GM21717 (cell line): ENCODE data around the gene PKD2L1.
"Not testable (repeated sequence)": the region's sequence is repeated elsewhere in the genome, so short reads cannot be mapped to it uniquely, and the experiment has no call there.

ENCODE experiments used
- ATAC-seq: cut with Tn5 transposase; IDR thresholded peaks from one replicate; pipeline ENCODE4 v1.9.1; 2021; ENCODE audit warnings: mild to moderate bottlenecking, moderate library complexity; ENCODE audit not compliant: unreplicated experiment

The PKD2L1 gene

DNA sequence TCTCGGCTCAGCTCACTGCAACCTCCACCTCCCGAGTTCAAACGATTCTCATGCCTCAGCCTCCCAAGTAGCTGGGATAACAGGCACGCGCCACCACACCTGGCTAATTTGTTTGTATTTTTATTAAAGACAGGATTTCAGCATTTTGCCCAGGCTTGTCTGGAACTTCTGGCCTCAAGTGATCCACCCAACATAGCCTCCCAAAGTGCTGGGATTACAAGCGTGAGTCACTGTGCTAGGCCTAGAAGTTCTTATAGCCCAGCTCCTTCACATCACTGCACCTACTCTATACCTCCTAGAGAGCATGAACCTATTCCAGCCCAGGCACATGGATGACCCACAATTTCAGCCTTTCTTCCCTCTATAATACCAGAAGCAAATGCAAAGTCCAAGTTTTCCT lies 42.3 kb downstream of the PKD2L1 start:
- no peak for ATAC-seq

- peak; percentile 75 for ATAC-seq
Observed at GRCh38 chr10:100286051-100287033, 43.7 kb downstream of the PKD2L1 start, which contains the start of gene BLOC1S2. Gene BLOC1S2, minus strand, starts transcription at chr10:100286680. Its CDS starts 21 bp downstream, at chr10:100286659.

- not testable (repeated sequence) for ATAC-seq
Observed at GRCh38 chr10:100285326-100285725, 44.7 kb downstream of the PKD2L1 start.

DNA sequence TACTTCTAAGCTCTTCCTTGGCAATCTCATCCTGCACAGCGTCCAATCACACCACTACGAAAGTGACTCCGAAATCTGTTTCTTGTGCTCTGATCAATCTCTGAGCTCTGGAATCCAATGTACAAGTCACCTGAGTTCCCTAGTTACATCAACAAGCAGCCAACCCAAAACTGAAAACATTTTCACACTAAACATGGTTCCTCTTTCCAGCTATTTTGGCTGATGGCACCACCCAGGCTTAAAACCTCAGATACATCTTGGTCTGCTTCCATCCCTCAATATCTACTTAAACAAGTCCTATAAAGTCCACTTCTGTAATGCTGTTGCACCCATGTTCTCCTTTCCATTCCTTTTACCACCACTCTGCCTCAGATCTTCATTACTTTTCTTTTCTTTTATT lies 47.1 kb downstream of the PKD2L1 start:
- ATAC-seq, result no peak

DNA sequence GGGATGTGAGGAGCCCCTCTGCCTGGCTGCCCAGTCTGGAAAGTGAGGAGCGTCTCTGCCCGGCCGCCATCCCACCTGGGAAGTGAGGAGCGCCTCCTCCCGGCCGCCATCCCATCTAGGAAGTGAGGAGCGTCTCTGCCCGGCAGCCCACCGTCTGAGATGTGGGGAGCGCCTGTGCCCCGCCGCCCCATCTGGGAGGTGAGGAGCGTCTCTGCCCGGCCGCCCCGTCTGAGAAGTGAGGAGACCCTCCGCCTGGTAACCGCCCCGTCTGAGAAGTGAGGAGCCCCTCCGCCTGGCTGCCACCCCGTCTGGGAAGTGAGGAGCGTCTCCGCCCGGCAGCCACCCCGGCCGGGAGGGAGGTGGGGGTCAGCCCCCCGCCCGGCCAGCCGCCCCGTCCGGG lies 53.1 kb downstream of the PKD2L1 start:
- ATAC-seq, result not testable (repeated sequence)

- ATAC-seq, result peak; percentile 75
Observed at GRCh38 chr10:100267239-100268104, 62.6 kb downstream of the PKD2L1 start, which contains the start of gene CWF19L1. Gene CWF19L1, minus strand, starts transcription at chr10:100267638. Its CDS starts 45 bp downstream, at chr10:100267593.

DNA sequence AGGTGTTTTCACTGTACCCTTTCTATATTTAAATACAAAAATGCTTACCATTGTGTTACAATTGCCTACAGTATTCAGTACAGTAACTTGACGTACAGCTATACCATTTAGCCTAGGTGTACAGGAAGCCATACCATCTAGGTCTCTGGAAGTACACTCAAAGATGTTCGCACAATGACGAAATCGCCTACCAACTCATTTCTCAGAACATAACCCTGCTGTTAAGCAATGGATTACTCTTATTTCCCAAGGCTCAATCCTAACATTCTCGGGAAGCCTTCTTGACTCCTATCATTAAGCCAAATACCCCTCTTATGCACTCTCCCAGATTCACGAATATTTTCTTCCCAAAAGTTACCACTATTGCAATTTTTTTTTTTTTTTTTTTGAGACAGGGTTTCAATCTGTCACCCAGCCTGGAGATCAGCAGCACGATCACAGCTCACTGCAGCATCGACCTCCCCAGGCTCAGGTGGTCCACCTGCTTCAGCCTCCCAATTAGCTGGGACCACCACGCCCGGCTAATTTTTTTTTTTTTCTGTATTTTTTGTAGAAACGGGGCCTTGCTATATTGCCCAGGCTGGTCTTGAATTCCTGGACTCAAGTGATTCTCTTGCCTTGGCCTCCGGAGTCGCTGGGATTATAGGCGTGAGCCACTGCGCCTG lies 64.1 kb downstream of the PKD2L1 start:
- ATAC-seq, result no peak

GRCh38 chr10:100254191-100254590 lies 75.8 kb downstream of the PKD2L1 start:
- no peak for ATAC-seq

- no peak for ATAC-seq
Observed at GRCh38 chr10:100253041-100253440, 77.0 kb downstream of the PKD2L1 start.

DNA sequence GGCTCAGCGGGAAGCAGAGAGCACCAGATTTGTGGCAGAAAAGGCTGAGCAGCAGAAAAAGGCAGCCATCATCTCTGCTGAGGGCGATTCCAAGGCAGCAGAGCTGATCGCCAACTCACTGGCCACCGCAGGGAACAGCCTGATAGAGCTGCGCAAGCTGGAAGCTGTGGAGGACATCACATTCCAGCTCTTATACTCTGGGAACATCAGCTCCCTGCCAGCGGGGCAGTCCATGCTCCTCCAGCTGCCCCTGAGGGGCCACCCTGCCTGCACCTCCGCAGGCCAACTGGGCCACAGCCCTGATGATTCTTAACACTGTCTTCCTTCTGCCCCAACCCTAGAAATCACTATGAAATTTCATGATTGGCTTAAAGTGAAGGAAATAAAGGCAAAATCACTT lies 81.2 kb downstream of the PKD2L1 start:
- ATAC-seq, result no peak

DNA sequence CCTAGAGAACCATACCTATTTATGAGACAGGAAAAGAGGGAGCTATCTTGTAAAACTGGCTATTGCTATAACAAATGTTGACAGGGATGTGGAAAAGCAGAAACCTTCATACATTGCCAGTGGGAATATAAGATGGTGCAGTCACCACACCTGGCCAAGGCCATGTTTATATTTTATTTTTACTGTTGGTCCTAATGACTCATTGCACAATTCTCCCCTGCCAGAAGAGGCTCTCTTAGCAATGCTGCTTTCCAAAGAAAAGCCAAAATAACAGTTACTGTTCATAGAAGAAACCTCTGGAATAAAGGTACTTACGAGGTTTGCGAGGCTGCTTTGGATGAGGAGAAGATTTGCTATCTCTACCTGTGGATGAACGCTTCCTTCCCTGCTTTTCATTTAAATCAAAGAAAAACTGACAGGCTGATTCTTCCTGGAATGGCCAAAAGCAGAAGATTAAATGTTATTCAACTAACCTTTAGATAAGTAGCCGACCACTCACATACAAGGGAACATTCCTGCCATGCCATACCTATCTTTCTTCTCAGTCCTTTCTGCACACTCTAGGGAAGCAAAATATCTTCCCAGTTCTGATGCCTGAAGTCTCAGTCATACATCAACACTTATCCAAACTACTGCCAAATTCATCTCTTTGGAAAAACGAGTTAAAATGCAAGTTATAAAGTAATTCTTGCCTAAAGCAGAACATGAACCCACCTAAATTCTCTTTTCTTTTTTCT lies 84.4 kb downstream of the PKD2L1 start:
- no peak for ATAC-seq

DNA sequence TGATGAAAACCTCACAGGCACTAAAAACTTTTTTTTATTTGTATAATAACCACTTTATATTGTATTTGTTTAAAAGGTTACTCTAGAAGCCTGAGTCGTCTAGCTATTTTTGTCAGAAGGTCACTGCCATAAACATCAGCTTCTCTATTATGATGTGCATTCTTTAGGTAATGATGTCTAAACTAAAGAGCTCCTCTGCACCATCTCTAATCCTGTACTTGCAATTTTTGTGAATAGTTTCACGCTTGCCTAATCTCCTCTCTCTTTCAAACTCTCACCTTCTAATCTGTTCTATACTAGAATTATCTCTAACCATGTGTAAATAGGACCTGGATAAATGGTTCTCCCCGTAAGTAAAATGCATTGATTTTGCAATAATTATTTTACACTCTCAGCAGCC lies 90.2 kb downstream of the PKD2L1 start:
- no peak for ATAC-seq

GRCh38 chr10:100238429-100238828 lies 91.6 kb downstream of the PKD2L1 start:
- ATAC-seq, result no peak
